Measurements from ENCODE around the gene ATXN3L.

ATXN3L gene

GRCh38 chrX:13330446-13330845 lies 10.6 kb upstream of the ATXN3L start:
- CTCF ChIA-PET = no interaction called here
- H3K36me3 ChIP-seq (ENCODE audit: control insufficient read depth in 2 of 2, insufficient read depth in 1 of 2, low read length in 2 of 2) = no peaks in the 10 kb centered on the region
- POLR2A ChIA-PET = no interaction called here
- no peak overlapping the region for H3K4me3 ChIP-seq (ENCODE audit: low read depth, low read length)
- TF ChIP-seq ZNF701 (tag by site-specific recombination; IDR thresholded peaks at IDR 0.05) = no peak
- TF ChIP-seq MZF1 (tag by site-specific recombination; IDR thresholded peaks at IDR 0.05; ENCODE audit: borderline replicate concordance) = no peak
- no peak for TF ChIP-seq ELK4 (IDR thresholded peaks at IDR 0.05; ENCODE audit: borderline replicate concordance, low read depth, low read length)
- TF ChIP-seq ZNF555 (tag by site-specific recombination; conservative IDR thresholded peaks at IDR 0.05) = no peak
- TF ChIP-seq WT1 (tag by site-specific recombination; IDR thresholded peaks at IDR 0.05) = no peak
- TF ChIP-seq HOXC10 (CRISPR knock-in tag; IDR thresholded peaks at IDR 0.05) = no peak
- TF ChIP-seq ZBTB17 (tag by site-specific recombination; IDR thresholded peaks at IDR 0.05) = no peak
- TF ChIP-seq ZNF626 (tag by site-specific recombination; IDR thresholded peaks at IDR 0.05) = no peak
- TF ChIP-seq ZNF488 (tag by site-specific recombination; IDR thresholded peaks at IDR 0.05) = no peak
- no peak for TF ChIP-seq PATZ1 (tag by site-specific recombination; IDR thresholded peaks at IDR 0.05)
- TF ChIP-seq ZNF768 (tag by site-specific recombination; IDR thresholded peaks at IDR 0.05) = no peak
- no peak for TF ChIP-seq BCL11A (tag by site-specific recombination; IDR thresholded peaks at IDR 0.05; ENCODE audit: low read depth)
- no peak for TF ChIP-seq PRDM6 (tag by site-specific recombination; IDR thresholded peaks at IDR 0.05)
- TF ChIP-seq OVOL3 (tag by site-specific recombination; IDR thresholded peaks at IDR 0.05) = no peak
- TF ChIP-seq SCRT2 (tag by site-specific recombination; IDR thresholded peaks at IDR 0.05) = no peak
- no peak for TF ChIP-seq PRDM2 (tag by site-specific recombination; IDR thresholded peaks at IDR 0.05; ENCODE audit: borderline replicate concordance)
- H3K27ac ChIP-seq (ENCODE audit: extremely low read depth, low read depth, low read length) = no peak overlapping the region
- H3K9me3 ChIP-seq (ENCODE audit: control insufficient read depth, insufficient read depth, low read depth, low read length) = no peaks in the 10 kb centered on the region
- H3K4me1 ChIP-seq (ENCODE audit: control insufficient read depth, insufficient read depth, low read length) = no peaks in the 10 kb centered on the region

All from HEK293 (cell line).